HG03159 (cell line): ENCODE data around the gene CHAF1A.

ENCODE experiments used
- ATAC-seq: cut with Tn5 transposase; IDR thresholded peaks from one replicate; pipeline ENCODE4 v1.9.1; 2021; ENCODE audit warnings: mild to moderate bottlenecking, moderate library complexity; ENCODE audit not compliant: unreplicated experiment

Gene CHAF1A

DNA sequence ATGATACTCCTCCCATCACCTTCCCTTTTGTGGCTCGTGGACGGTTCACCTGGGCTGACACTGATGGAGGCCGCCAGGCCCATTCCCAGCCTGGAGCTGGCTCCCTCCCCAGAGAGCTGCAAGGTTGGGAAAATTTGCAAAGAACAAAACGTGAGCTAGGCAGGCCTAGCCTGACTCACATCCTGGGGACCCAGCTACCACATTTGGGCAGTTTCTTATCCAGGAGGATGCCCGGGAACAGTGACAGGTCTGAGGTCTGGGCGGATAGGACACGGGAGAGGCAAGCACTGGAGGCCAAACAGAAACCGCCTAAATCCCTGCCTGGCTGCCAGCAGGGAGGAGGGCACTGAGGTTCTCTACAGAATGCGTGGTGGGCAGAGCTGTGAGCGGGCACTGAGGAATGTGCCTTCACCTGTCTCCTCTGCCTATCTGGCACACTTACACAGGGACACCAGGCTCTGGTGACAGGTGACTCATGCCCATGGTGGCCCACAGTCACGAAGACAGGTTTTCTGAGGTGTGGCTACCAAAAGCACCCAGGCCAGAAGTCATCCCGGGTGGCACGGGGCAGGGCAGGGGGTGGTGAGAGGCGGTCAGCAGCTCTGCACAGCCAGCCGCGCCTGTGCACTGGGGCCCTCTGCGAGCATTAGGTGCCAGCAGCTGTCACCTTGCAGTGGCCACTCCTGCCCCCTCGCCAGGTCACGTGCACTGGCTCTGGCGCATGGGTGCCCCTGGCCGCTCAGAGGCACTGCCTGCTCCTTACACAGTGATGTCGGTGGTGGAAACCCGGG, 25.3 kb upstream of the CHAF1A start:
- no peak for ATAC-seq

DNA sequence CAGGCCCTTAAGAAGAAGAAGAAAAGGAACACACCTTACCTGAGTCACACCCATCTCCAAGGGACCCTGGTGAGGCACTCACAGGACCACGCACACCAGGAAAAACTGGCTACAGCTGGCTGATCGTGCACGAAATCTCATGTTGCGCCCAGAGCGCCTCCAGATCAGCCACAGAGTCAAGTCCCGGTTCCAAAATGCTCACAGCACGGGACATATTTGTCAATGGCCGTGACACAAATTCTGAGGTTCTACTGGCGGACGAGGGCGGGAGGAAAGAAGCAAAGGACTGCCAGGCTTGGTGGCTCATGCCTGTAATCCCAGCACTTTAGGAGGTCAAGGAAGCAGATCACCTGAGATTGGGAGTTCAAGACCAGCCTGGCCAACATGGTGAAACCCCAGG, 23.6 kb upstream of the CHAF1A start:
- no peak for ATAC-seq

DNA sequence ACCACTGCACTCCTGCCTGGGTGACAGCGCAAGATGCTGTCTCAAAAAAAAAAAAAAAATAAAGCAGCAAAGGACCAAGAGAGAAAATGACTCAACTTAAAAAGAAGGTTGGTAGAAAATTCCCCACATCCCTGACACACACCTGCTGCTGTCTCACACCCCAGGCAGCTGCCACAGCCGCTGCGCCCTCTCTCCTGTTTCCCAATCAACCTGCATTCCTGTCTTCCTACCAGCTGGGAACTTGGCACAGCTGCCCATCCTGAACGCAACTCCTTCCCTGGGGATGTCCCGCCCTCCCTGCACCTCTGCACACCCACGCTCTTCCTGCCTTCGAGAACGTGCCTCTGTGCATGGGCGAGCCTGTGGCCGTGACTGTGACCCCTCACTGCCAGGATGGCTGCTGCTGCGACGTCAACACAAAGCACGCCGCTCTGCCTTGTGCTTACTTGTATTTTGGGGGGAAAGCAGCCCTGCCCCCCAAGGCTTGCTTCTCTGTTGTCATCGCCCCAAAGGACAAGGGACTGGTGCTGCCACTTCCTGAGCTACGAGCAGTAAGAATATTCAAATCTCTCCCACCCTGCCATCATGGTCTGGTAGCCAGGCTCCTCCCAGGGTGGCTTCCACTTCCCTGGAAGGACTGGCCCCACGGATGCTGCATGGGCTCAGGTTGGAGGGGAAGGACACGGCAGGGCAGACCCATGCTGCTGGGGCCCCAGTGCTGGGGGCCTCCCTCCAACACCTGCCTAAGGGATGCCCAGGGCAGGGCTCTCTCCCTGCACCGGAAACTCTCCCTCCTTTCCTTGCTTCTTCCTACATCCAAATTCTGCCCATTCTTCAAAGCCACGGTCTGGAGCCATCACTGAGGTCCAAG, 22.8 kb upstream of the CHAF1A start:
- no peak for ATAC-seq

DNA sequence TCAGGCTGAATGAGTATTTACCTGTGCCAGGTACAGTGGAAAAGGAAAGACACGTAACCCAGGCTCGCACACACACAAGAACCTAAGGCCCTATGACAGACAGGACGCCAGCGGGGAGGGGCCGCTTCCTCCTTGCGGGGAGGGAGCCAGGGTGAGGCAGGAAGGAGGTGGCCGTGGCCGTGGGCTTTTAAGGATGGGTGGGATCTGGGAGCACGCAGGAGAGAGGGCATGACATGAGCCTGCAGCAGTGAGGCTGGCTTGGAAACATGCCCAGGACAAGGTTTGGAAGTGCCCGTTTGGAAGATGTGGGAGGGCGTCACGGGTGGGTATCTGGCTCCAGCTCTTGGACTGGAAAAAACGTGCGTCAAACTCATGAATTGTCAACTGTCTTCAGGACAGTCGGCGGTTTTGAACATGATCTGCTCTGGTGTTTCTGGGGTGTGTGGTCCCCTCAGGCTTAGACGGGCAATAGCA, 22.1 kb upstream of the CHAF1A start:
- no peak for ATAC-seq

DNA sequence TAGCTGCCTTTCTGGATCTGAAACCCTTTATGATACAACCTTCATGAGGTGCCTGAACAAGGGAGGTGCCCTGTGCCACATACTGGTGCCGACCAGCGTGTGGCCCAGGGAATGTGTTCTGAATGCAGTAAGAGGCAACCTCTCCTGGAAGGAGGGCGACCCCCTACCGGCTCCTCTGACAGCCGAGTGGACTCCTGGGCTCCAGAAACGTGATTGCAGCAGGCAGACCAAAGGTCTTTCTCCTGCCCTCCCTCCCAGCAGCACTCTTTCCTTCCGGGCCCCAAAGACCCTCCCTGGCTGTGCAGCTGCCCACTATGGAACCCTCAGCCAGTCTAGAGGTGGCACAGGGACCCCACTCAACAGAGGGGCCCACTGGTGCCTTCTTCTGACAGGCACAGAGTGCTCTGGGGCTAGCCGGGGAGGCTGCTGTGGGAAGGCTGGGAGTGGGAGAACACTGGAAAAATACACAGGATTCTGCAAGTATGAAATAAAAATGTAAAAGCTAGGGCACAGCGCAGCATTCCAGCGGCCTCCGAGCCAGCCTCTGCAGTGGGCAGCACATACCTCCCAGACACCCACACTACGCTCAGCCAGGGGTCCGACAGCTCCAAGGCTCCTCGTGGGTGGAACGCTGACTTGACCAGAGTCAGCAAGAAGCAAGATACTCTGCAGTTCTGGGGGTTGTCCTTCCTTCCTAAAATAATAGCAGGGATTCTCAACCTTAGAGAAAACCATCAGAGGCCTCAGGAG, 17.0 kb upstream of the CHAF1A start:
- no peak for ATAC-seq

DNA sequence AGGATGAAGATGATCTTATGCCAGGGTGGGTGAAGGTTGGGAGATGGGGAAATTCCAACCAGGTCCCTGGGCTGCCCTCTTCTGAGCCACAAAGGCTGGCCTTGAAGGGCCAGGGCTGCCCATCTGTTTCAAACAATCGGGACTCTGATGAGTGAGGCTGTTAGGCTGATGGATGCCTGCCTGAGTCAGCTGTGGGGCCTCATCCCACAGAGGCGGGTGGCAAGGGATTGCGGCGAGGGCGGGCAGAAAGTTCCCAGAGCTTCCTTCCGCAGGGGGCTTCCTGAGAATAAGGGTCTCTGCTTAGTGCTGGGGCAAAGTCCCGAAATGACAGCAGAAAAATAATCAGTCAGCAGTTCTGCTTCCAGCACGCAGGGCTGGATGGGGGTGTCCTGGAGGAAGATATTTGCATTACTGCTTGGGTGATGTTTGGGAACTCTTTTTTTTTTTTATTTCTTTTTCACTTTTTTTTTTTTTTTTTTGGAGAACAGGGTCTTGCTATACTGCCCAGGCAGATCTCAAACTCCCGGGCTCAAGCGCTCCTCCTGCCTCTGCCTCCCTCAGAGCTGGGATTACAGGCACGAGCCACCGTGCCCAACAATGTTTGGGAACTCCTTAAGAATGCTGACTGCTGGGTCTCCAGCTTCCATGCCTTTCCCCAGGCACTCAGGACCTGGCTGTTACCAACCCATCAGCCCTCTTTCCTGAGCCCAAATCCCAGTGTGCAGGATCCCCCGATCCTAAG, 16.2 kb upstream of the CHAF1A start:
- no peak for ATAC-seq

DNA sequence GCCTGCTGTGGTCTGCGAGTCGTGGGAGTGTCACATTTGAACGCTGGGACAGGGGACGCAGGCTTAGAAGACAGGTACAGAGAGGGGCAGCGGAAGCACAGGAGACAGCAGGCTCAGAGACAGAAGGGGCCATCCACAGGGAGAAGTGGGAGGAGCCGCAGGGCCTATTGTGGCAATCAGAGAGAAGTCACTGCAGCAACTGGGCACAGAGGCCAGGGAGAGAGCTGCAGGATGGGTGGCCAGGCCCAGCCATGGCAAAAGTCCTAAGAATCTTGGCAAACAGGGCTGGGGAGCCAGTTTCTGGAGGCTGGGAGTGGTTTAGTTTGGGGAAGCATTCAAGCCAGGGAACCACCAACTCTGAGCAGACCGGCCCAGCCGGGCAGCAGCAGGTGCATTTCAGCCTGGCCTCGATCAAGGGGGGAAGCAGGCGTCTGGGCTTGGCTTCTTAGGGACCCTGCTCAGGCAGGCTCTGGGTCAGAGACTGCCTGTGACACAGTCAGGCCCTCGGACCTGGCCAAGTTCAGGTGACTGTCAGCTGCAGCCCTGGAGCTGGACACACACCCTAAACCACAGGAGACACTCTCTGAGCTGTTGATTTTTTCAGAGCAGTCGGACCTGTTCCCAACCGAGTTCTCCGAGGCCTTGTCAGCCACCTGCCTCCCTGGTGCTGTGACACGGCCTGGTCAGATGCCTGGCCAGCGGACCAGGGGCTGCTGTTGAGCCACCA, 13.9 kb upstream of the CHAF1A start:
- no peak for ATAC-seq

DNA sequence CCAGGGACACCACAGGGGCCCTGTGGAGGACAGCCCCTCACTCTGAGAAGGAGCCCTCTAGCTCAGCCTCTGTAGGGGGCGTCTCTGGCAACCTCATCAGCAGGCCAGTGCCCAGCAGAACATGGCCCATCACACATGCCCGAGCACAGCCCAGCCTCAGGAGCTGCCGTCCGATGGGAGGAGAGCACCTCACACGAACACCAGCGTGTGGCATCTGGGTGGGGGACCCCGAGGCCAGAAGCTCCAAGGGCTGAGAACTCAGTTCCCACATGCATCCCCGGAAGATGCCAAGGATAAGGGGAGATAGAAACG, 13.4 kb upstream of the CHAF1A start:
- ATAC-seq, result no peak

DNA sequence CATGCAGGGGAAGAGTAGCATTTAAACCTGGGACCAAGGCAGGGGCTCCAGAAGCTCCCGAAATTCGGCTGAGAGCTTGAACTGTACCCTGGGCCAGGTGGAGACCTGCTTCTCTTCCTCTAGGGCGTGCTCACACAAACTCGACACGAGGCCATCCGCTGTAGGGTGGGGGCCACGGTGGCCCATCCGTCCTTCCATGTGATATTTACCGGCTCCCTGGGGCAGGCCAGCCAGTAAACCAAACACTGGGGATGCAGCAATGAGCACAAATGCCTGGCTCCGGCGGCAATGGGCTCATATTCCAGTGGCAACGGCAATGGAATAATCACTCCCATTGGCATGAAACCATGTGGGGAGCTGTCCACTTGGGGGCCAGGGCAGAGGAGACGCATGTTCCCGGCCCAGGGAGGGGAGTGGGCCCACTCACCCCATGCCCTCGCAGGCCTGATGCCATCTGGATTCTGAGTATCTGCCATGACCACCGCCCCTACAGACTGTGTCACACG, 12.9 kb upstream of the CHAF1A start:
- ATAC-seq, result no peak

DNA sequence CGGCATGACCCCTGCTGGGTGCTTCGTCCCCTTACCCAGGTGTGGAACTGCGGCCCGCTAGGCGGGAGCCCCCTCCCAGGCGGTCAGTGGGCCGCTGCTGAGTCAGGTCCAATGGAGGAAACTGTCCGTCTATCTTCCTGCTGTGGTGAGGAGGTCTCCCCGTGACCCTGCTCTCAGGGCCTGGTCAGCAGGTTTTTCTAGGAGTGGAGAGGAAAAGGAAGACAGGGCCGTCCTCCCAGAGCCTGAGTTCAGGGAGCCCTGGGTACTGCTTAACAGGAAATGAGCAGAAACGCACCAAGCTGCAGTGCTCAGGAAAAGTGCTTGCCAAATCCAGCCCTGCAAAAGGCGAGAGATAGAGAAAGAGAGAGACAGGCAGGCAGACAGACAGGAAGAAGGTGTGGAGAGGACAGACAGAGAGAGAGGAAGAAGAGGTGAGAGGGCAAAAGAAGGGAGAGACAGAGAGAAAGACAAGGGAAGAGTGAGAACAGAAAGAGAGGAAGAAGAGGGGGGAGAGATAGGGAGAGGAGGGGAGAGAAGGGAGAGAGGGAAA, 12.3 kb upstream of the CHAF1A start:
- no peak for ATAC-seq

DNA sequence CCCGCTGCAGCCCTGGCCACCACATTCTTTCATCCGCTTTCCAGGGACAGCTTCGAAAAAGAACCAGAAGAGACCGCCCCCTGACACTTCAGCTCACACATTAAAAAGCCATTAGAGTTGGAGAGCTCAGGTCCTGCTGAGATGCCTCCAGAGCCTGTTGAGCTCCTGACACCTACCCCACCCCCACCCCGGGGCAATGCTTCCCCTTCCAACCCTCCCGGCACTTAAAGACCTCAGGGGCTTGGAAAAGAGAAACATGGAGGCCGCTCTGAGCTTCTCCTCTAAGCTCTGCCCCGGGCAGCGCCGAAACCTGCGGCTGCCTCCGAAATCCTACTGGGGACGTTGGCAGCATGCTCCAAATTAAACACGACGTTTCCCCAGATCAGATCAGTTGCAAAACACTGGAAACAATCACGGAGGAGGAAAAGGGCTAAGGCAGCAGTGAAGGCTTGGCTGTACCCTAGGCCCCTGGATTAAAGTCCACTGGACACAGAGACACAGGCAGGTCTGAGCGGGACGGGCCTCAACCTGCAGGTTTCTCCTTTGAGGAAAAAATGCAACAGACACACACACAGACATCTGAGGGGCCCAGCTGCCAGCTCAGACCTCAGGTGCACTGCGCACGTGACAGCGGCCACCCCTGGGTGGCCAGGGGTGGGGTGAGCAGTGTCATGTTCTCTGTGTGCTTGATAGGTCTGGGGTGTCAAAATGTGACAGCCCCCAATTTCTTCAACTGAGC, 11.7 kb upstream of the CHAF1A start:
- no peak for ATAC-seq

DNA sequence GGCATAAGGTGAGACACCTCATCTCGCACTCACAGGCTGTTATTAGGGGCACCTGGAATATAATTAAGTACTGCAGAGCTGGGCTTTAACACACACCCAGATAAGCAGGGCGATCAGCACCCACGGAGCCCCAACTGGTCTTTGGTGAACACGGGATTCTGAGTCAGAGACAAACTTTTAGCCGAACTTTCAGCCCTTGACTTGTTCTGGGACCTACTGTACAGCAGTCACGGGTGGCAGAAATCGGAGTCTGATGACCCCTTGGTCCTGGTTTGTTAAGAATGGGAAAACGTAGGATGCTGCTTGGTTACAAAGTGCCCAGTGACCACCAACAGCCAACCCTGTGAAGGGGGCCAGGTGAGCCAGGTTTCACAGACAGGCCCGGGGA, 11.1 kb upstream of the CHAF1A start:
- no peak for ATAC-seq

DNA sequence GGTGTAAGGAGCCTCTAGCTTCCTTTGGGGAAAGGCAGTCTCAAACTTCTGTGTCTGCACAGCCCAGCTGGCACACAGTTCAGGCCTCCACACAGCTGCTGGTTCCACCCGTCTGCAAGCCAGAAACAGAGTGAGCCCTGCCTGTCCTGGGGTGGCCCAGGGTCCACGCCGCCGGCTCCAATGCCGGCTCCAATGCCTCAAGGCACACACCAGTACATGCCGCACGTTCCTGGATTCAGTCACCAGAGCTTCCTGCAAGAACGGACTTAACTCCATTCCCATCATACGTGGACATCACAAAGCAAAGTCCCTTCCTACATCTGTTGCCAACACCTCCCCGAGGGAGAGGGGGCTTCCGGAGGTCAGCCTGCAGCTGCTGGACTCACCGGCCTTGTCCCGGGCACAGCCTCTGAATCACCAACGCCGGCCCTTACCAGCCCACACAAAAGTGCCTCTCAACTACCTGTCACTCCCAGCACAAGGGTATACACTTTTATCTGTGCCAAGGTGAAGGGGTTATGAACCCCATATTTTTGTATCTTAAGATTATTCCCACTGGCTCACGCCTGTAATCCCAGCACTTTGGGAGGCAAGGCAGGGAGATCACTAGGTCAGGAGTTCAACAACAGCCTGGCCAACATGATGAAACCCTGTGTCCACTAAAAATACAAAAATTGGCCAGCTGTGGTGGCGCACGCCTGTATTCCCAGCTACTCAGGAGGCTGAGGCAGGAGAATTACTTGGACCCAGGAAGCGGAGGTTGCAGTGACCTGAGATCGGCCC, 10.5 kb upstream of the CHAF1A start:
- no peak for ATAC-seq

DNA sequence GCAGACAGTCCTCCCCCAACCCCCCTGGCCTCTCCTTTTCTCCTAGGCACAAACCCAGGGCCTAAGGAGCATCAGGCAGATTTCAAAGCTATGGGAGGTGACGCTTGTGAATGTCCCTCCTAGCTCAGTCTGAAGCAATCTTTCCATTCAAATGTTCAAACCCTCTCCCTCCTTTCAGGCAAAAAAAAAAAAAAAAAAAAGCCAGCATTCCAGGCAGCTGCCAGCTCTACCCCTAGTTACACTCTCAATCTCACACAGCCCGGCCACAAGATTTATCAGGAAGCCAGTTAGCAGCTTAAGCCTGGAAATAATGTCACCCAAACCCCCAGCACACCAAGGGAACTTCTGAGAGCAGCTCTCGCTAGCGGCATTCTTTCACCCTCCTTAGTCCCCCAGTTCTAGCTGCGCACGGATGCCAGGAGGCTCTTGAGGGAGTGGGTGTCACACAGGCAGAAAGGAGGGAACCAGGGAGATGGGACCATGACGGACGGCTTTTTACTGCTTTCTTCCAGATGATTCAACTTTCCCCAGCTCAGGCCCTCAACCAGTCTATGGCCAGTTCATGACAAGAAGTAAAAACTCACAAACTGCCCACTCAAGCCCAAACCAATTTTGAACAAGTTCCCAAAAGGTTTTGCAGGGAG, 8.4 kb upstream of the CHAF1A start:
- no peak for ATAC-seq

DNA sequence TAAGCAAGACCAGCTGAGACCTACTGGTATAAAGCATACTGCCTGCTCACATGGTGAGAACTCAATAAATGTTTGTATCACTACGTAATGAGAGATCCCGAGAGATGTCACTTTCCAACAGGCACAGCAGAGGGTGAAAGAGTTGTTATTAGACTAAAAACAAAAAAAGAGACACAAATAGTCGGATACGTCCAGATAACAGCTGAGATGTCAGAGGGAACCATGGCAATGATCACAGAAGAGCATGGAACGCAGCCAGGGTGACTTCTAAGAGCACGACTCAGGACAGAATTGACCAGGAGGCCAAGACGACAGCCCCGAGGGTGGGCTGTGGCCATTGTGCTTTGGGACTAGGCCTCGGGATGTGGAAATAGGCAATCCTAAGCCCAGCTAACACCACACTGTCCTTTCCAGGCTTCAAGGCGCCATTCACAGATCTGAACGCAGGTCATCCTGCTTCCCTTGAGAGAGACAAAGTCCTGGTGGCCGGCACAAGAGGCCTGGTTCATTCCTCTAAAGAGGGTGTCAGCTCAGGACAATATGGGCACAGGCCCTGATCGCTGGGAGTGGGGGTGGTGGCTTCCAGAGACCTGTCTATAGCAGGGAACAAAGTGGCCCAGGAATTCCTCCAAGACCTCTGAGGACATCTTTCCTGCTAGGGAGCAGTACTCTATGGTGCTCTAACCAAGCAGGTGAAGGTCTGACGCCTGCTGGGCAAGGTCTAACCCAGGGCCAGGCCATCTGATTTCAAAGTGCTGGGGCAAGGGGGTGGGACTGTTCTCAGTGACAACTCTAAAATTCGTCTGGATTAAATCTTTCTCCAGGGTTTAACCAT, 5.3 kb upstream of the CHAF1A start:
- no peak for ATAC-seq

DNA sequence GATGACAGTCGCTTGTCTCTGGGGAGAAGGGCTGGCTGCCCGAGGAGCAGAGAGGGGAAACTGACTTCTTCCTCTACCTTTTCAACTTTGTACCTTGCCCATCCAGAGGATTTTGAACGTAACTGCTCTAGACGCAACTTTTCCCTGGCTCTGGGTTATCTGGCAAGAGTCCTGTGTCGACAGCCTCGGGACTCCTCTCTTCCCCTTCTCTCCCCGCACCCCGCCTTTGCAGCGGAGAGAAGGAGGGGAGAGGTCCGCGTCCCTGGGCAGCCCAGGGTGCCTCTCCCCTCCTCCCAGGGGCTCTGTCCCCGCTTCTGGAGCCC, 2.7 kb upstream of the CHAF1A start:
- peak; percentile 8 for ATAC-seq
